WTC11 (cell line): ENCODE results near the gene C13orf46. TPM values are rescaled to one million over a fixed set of nuclear protein-coding genes. Genes with fewer than 3 reads are reported as not detected.

Source experiments
- ATAC-seq: fragments of 200-7000 bp; cut with Tn5 transposase; 2 replicates; pipeline ENCODE4 v1.10.0; 2021; ENCODE audit warnings: mild to moderate bottlenecking, moderate library complexity
- CTCF ChIA-PET: fragments of 300-600 bp; sonication (Branson Sonifier 250); formaldehyde crosslinking; loops from one replicate; lab custom pipeline; 2021; ENCODE audit warnings: antibody characterized with exemption; lab: Charles Lee
- POLR2A ChIA-PET: fragments of 350-600 bp; sonication (Branson Sonifier 250); formaldehyde crosslinking; loops from one replicate; lab custom pipeline; 2021; ENCODE audit warnings: antibody characterized with exemption; lab: Charles Lee
- DNase-seq: peaks from one replicate; pipeline ENCODE4 v3.0.0; 2021; ENCODE audit warnings: low spot score
- H3K27ac Mint-ChIP-seq: 2 replicates; pipeline ENCODE4 v1.8.0; 2021; ENCODE audit warnings: mixed read lengths
- H3K27me3 Mint-ChIP-seq: 2 replicates; pipeline ENCODE4 v1.8.0; 2021; ENCODE audit warnings: low read depth, mild to moderate bottlenecking, moderate library complexity, mixed read lengths
- H3K36me3 Mint-ChIP-seq: 2 replicates; pipeline ENCODE4 v1.8.0; 2021; ENCODE audit warnings: mixed read lengths
- H3K4me1 Mint-ChIP-seq: 2 replicates; pipeline ENCODE4 v1.8.0; 2022; ENCODE audit warnings: mixed read lengths
- H3K4me3 Mint-ChIP-seq: 2 replicates; pipeline ENCODE4 v1.8.0; 2021; ENCODE audit warnings: mild to moderate bottlenecking, moderate library complexity, mixed read lengths
- H3K9me3 Mint-ChIP-seq: 2 replicates; pipeline ENCODE4 v1.8.0; 2021; ENCODE audit warnings: mixed read lengths
- AR ChIP-seq: fragments of 250-450 bp; sonication (Bioruptor Pico); IDR thresholded peaks from 2 replicates; pipeline ENCODE4 v1.9.0; 2021; ENCODE audit warnings: mild to moderate bottlenecking
- ATF3 ChIP-seq: sonication (generic); formaldehyde crosslinking; conservative IDR thresholded peaks from 2 replicates; pipeline ENCODE4 v1.8.1; 2022; ENCODE audit warnings: mild to moderate bottlenecking, missing genetic modification reagents
- CBFB ChIP-seq: sonication (generic); formaldehyde crosslinking; IDR thresholded peaks from 2 replicates; pipeline ENCODE4 v1.8.1; 2022; ENCODE audit warnings: mild to moderate bottlenecking, low read depth, missing genetic modification reagents
- CDX4 ChIP-seq: fragments of 250-450 bp; sonication (Bioruptor Pico); IDR thresholded peaks from 2 replicates; pipeline ENCODE4 v1.9.0; 2021; ENCODE audit warnings: moderate library complexity, mild to moderate bottlenecking, inconsistent platforms, borderline replicate concordance
- CREM ChIP-seq: sonication (generic); formaldehyde crosslinking; IDR thresholded peaks from 2 replicates; pipeline ENCODE4 v1.8.1; 2022; ENCODE audit warnings: mild to moderate bottlenecking, missing genetic modification reagents, moderate library complexity
- FOXJ3 ChIP-seq: sonication (generic); formaldehyde crosslinking; IDR thresholded peaks from 2 replicates; pipeline ENCODE4 v1.9.0; 2021; ENCODE audit warnings: missing genetic modification reagents, mild to moderate bottlenecking, borderline replicate concordance
- JUN ChIP-seq: sonication (generic); formaldehyde crosslinking; IDR thresholded peaks from 2 replicates; pipeline ENCODE4 v1.8.0; 2023; ENCODE audit warnings: mild to moderate bottlenecking, missing genetic modification reagents
- MLX ChIP-seq: sonication (generic); formaldehyde crosslinking; IDR thresholded peaks from 2 replicates; pipeline ENCODE4 v1.8.1; 2023; ENCODE audit warnings: mild to moderate bottlenecking, missing genetic modification reagents, moderate library complexity
- NFE2L1 ChIP-seq: sonication (generic); formaldehyde crosslinking; IDR thresholded peaks from 2 replicates; pipeline ENCODE4 v1.8.1; 2023; ENCODE audit warnings: missing genetic modification reagents
- NR3C1 ChIP-seq: sonication (generic); formaldehyde crosslinking; conservative IDR thresholded peaks from 2 replicates; pipeline ENCODE4 v1.8.1; 2023; ENCODE audit warnings: low read depth, mild to moderate bottlenecking, missing genetic modification reagents
- RORB ChIP-seq: fragments of 250-450 bp; sonication (Bioruptor Pico); IDR thresholded peaks from 2 replicates; pipeline ENCODE4 v1.9.0; 2021; ENCODE audit warnings: mild to moderate bottlenecking
- SMAD3 ChIP-seq: sonication (generic); formaldehyde crosslinking; IDR thresholded peaks from 2 replicates; pipeline ENCODE4 v1.8.0; 2022; ENCODE audit warnings: missing genetic modification reagents, mild to moderate bottlenecking, borderline replicate concordance
- SOX15 ChIP-seq: fragments of 250-450 bp; sonication (Bioruptor Pico); IDR thresholded peaks from 2 replicates; pipeline ENCODE4 v1.9.0; 2021; ENCODE audit warnings: mild to moderate bottlenecking
- TCF7 ChIP-seq: sonication (generic); formaldehyde crosslinking; IDR thresholded peaks from 2 replicates; pipeline ENCODE4 v1.8.0; 2022; ENCODE audit warnings: mild to moderate bottlenecking, low read depth, missing genetic modification reagents, moderate library complexity
- TEAD1 ChIP-seq: sonication (generic); formaldehyde crosslinking; IDR thresholded peaks from 2 replicates; pipeline ENCODE4 v1.8.0; 2022; ENCODE audit warnings: mild to moderate bottlenecking, missing genetic modification reagents
- USF2 ChIP-seq: sonication (generic); formaldehyde crosslinking; IDR thresholded peaks from 2 replicates; pipeline ENCODE4 v1.8.1; 2023; ENCODE audit warnings: mild to moderate bottlenecking, missing genetic modification reagents, moderate library complexity
- ZNF512 ChIP-seq: sonication (generic); formaldehyde crosslinking; IDR thresholded peaks from 2 replicates; pipeline ENCODE4 v1.8.1; 2022; ENCODE audit warnings: missing genetic modification reagents, borderline replicate concordance
- total RNA-seq: library from RNA; stranded (reverse); gene quantifications from 3 replicates; pipeline ENCODE4 v1.2.3, GENCODE V29; 2021

Gene C13orf46
- total RNA-seq, 1 experiment from 2014 or later, result 0.50 TPM

GRCh38 chr13:113962386-113962785, 11.5 kb downstream of the C13orf46 start (continued):
- TF ChIP-seq SOX15 (CRISPR knock-in tag), result no peak
- TF ChIP-seq CBFB (CRISPR knock-in tag), result no peak
- TF ChIP-seq TCF7, result no peak
- no peak for TF ChIP-seq TEAD1 (CRISPR knock-in tag)
- TF ChIP-seq RORB (CRISPR knock-in tag), result no peak
- TF ChIP-seq, all 79 proteins: peak for 0

- Mint-ChIP-seq H3K27ac (no peak overlapping the region), H3K27me3 (peaks cover 25% of the 10 kb centered on the region), H3K4me1 (no peaks in the 10 kb centered on the region), H3K9me3 (peaks cover 52% of the 10 kb centered on the region), H3K36me3 (peaks cover 45% of the 10 kb centered on the region), H3K4me3 (no peak overlapping the region)
- ATAC-seq (no peak), DNase-seq (no peak)
- TF ChIP-seq ZNF512 (CRISPR knock-in tag), result no peak
- no peak for TF ChIP-seq MLX (CRISPR knock-in tag)
- TF ChIP-seq AR, result no peak
- no peak for TF ChIP-seq FOXJ3 (CRISPR knock-in tag)
- TF ChIP-seq CREM, result no peak
- TF ChIP-seq CDX4 (CRISPR knock-in tag), result no peak
- TF ChIP-seq NR3C1, result no peak
- CTCF ChIA-PET, result no interaction called here
- POLR2A ChIA-PET, result interaction anchor here (0.7 kb wide), 1 partner anchor 538 kb away, joined by 4 read pairs; no protein-coding TSS in a partner anchor
Measured at GRCh38 chr13:113960276-113960948, 13.5 kb downstream of the C13orf46 start.

- Mint-ChIP-seq H3K4me1 (no peaks in the 10 kb centered on the region), H3K4me3 (no peak overlapping the region), H3K27me3 (peaks cover 29% of the 10 kb centered on the region), H3K9me3 (peaks cover 61% of the 10 kb centered on the region), H3K36me3 (peaks cover 55% of the 10 kb centered on the region), H3K27ac (no peak overlapping the region)
- ChIA-PET CTCF (no interaction called here), POLR2A (no interaction called here)
- ATAC-seq (no peak), DNase-seq (no peak)
- TF ChIP-seq ATF3 (CRISPR knock-in tag) (no peak), USF2 (CRISPR knock-in tag) (no peak), SMAD3 (CRISPR knock-in tag) (no peak), JUN (CRISPR knock-in tag) (no peak), NFE2L1 (CRISPR knock-in tag) (no peak)
Measured at GRCh38 chr13:113959198-113959597, 14.7 kb downstream of the C13orf46 start.
